ENCODE measurements around the gene E2F4. TPM values are rescaled to one million over a fixed set of nuclear protein-coding genes. Genes with fewer than 3 reads are reported as not detected.

The E2F4 gene
- total and polyA plus RNA-seq, 2 of the 13 experiments (the other 11 are each of a cell fraction or from before 2014, with no cell fraction given) = 84.8 to 91.2 TPM

DNA sequence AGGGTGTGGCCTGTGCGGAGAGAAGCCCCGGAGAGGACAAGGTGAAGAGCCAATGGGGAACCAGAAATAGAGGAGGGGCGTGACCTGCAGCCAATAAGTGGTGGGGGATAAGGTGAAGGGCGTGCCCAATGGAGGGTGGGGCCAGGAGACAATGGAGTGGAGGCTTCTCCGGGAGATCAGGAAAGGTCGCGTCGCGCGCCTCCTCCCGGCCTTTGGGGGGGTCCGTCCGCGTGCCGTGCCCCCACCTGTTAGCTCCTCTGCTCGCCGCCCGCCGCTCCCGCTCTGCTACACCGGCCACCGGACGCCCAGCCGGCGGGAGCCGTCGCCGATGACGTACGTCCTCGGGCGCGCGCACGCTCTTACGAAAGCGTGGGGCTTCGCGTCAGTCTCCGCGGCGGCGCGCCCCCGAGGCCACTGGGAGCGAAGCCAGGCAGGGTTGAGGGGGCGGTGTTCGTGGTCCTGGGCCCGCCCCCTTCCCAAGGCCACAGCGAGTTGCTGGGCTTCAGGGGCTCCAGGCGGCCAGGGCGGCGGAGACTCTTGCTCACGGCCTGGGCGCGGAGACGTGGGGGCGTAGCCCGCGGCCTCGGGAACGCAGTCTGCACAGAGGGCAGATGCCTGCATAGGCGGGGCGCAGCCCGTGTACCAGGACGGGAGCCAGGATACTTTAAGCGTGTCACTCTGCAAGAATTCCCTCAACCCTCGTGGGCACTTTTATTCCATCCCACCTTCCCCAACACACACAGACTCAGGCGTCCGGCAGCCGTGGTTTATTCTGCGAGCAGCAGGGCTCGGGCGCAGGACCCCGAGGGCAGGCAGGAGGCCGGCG is 8.1 kb upstream of the E2F4 start, which contains the start of gene MATCAP1 (continued):
- peak; percentile 84; the same call in 1 of the 2 replicates for TF ChIP-seq REPIN1 (CRISPR knock-in tag; IDR thresholded peaks at IDR 0.05; ENCODE audit: borderline replicate concordance, low read depth)
- TF ChIP-seq ZNF614 (CRISPR knock-in tag; IDR thresholded peaks at IDR 0.05; ENCODE audit: borderline replicate concordance) = peak; percentile 88
- no peak for TF ChIP-seq ZNF260 (CRISPR knock-in tag; IDR thresholded peaks at IDR 0.05; ENCODE audit: borderline replicate concordance, low read depth)

DNA sequence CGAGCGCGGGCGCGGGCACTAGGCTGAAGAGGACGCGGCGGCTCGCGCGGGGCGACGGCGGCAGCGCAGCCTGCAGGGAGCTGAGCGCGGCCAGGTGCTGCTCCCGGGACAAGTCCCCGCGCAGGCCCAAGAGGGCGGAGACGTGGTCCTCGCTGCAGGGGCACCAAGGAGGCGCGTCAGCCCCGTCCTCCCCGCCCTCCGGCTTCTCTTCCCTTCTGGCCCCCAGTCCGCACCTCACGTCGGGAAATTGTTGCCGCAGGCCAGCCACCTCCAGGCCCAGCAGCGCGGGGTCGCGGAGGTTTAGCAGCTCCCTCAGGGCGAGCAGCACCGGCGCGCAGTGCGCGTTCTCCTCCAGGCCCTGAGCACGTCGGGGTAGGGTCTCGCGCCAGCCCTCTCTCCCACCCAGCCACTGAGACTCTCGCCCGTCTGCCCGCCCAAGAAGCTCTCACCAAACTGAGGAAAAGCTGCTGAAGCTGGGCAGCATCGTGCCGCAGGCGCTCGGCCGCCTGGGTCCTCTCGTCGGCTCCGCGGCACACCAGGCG is 7.4 kb upstream of the E2F4 start:
- DNase-seq (ENCODE audit: low spot score) (no peak), ATAC-seq (peak; percentile 50), FAIRE-seq (no peak)
- H3K4me1 ChIP-seq (ENCODE audit: insufficient read depth, low read length) = peaks cover 43% of the 10 kb centered on the region
- H3K9ac ChIP-seq (ENCODE audit: insufficient read depth, low read depth, low read length) = peak overlapping the region; percentile 93
- H3K4me3 ChIP-seq (replicated peaks in 1 of 3; ENCODE audit: insufficient read depth in 1 of 3, low read depth in 2 of 3, low read length in 3 of 3) = peak overlapping the region; percentile 72 to 98 (median 82)
- WGBS (ENCODE audit: low lambda C conversion rate) = 45% methylated on average over 20 of the region's 59 CpGs
- no TSS peak for BruUV-seq (replicated peaks)
- H3K4me2 ChIP-seq (ENCODE audit: low read depth, low read length) = peak overlapping the region; percentile 96
- POLR2A ChIA-PET = interaction anchor here (1.0 to 2.8 kb wide), 9 partner anchors 11 to 166 kb away, joined by 4 to 18 read pairs (median 5); partner anchors contain the start of genes CBFB, FBXL8, FHOD1 and NOL3
- in situ Hi-C loops (cut with HindIII; ENCODE audit: extremely low pct_ligation_motif_present, low pct_unique_long_range_greater_than_20kb) (no loop called here), intact Hi-C loops (cut with micrococcal nuclease; ENCODE audit: unreplicated experiment) (no loop called here)
- H3K27ac ChIP-seq (ENCODE audit: extremely low read length, insufficient read depth, low read length) = peak overlapping the region; percentile 82
- CTCF ChIA-PET (ENCODE audit: low intra/inter-chr PET ratio, low total read pairs) = interaction anchor here (0.8 to 2.7 kb wide), 6 partner anchors 10 to 229 kb away, joined by 3 to 28 read pairs (median 4); no protein-coding TSS in a partner anchor
- H3K9me3 ChIP-seq (ENCODE audit: low read length) = no peaks in the 10 kb centered on the region
- no peaks in the 10 kb centered on the region for H4K20me1 ChIP-seq (ENCODE audit: insufficient read depth, low read length)
- no peak overlapping the region for H2AFZ ChIP-seq (ENCODE audit: low read length)
- H3K79me2 ChIP-seq (ENCODE audit: insufficient read depth, low read length) = no peaks in the 10 kb centered on the region
- peaks cover 6 to 7% of the 10 kb centered on the region in 2 experiments; a peak in 2 of 5 replicates for H3K27me3 ChIP-seq (ENCODE audit: control insufficient read depth in 1 of 2, insufficient read depth in 2 of 2, low read length in 2 of 2)
- H3K36me3 ChIP-seq (replicated peaks in 1 of 2; ENCODE audit: control insufficient read depth in 1 of 2, insufficient read depth in 2 of 2, low read length in 2 of 2) = no peaks in the 10 kb centered on the region
- TF ChIP-seq RBM39 (IDR thresholded peaks at IDR 0.05; ENCODE audit: low read depth, low read length, poor library complexity, severe bottlenecking) (no peak), ZNF616 (CRISPR knock-in tag; IDR thresholded peaks at IDR 0.05; ENCODE audit: low read depth) (0 out of 2 replicates have a peak, but pooled peaks have one; percentile 32), MEIS2 (CRISPR knock-in tag; IDR thresholded peaks at IDR 0.05) (no peak), ZNF550 (CRISPR knock-in tag; IDR thresholded peaks at IDR 0.05; ENCODE audit: borderline replicate concordance) (no peak), ZNF235 (CRISPR knock-in tag; IDR thresholded peaks at IDR 0.05; ENCODE audit: borderline replicate concordance) (0 out of 2 replicates have a peak, but pooled peaks have one; percentile 13), ZFP36 (IDR thresholded peaks at IDR 0.05; ENCODE audit: borderline replicate concordance, low read depth, low read length, partially characterized antibody) (no peak), EED (CRISPR knock-in tag; IDR thresholded peaks at IDR 0.05) (no peak), FOXK2 (IDR thresholded peaks at IDR 0.05) (no peak), GFI1 (CRISPR knock-in tag; IDR thresholded peaks at IDR 0.05; ENCODE audit: borderline replicate concordance) (no peak), HOXA9 (CRISPR knock-in tag; IDR thresholded peaks at IDR 0.05; ENCODE audit: borderline replicate concordance) (peak; percentile 14; the same call in 1 of the 2 replicates), SMYD3 (CRISPR knock-in tag; IDR thresholded peaks at IDR 0.05) (no peak), U2AF2 (IDR thresholded peaks at IDR 0.05; ENCODE audit: low read depth, low read length) (no peak), ZNF17 (CRISPR knock-in tag; IDR thresholded peaks at IDR 0.05) (no peak), ZSCAN21 (CRISPR knock-in tag; IDR thresholded peaks at IDR 0.05; ENCODE audit: borderline replicate concordance) (peak; percentile 12), ZNF720 (CRISPR knock-in tag; IDR thresholded peaks at IDR 0.05) (no peak)
- TF ChIP-seq, protein P1, sequence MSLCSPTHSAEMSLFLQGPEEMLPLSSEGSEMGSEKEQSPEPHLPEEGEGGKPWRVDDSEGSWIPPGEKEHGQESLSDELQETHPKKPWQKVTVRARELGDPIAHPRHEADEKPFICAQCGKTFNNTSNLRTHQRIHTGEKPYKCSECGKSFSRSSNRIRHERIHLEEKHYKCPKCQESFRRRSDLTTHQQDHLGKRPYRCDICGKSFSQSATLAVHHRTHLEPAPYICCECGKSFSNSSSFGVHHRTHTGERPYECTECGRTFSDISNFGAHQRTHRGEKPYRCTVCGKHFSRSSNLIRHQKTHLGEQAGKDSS (CRISPR knock-in tag; IDR thresholded peaks at IDR 0.05; ENCODE audit: borderline replicate concordance, low read depth) = peak; percentile 3; the same call in 1 of the 2 replicates
- TF ChIP-seq, protein P2, sequence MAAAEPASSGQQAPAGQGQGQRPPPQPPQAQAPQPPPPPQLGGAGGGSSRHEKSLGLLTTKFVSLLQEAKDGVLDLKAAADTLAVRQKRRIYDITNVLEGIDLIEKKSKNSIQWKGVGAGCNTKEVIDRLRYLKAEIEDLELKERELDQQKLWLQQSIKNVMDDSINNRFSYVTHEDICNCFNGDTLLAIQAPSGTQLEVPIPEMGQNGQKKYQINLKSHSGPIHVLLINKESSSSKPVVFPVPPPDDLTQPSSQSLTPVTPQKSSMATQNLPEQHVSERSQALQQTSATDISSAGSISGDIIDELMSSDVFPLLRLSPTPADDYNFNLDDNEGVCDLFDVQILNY (CRISPR knock-in tag; conservative IDR thresholded peaks at IDR 0.05) = no peak
